HG03103 (cell line): ENCODE results near the gene CASS4.

Source experiments
- ATAC-seq: cut with Tn5 transposase; IDR thresholded peaks from one replicate; pipeline ENCODE4 v1.9.1; 2021; ENCODE audit warnings: low read depth; ENCODE audit not compliant: unreplicated experiment

The CASS4 gene

DNA sequence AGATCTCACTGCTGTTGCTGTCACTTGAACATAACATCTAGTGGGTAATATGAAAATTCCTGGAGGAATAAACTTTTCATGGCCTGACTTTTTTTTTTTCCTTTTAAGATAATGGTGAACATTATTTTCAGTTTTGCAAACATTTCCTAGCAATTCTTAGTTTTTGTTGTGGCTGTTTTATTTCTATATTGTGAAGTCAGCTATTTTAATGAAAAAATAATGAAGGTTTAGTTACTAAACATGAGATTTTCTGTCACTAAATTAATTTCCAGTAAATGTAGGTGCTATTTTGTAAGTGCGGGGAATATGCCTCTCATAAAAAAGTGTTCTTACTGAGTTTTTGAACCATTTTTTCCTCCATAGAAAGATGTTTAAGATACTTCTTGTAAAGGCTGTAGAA, 89.1 kb downstream of the CASS4 start:
- no peak for ATAC-seq

DNA sequence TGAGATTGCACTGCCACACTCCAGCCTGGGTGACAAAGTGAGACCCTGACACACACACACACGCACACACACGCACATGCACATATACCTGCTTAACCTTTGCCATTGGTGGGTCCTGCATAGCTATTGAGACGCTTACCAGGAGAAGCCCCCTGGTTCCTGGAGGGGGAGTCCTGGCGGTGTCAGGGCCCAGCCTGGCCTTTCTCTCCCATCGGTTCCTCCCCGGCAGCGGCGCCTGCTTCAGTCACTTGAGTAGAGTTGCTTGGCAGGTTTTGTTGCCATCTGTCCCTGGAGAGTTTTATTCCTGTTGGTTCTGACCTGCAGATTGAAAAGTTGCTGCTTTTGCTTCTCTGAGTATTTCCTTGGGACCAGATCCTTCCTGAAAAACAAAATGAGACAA, 91.9 kb downstream of the CASS4 start:
- ATAC-seq = no peak

DNA sequence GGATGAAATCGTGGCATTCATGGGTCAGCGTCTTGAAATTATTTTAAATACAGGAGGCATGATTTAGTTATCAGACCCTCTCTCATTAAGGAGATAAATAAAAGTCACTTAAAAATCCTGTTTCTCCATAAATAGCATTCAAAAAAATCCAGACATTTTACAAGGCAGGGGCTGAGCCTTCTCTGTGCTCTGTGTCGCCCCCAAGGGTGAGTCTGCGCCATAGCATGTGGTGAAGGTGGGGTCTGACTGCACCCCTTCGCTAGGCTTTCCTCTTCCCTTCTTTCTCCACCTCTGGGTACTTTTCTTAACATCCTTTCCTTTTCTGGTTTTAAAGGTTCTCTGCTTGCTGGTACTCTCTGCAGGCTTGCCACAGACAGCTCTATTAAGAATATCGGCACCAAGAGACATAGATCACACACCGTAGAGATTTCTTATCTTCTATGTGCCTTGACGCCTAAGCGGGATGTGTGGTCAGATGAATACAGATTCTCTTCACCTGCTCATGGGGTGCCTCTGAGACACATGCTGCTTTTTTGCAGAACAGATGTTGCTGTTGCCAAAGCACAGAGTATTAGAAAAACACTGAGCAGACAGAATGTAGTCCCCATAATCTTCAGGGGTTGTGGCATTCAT, 92.4 kb downstream of the CASS4 start:
- ATAC-seq = no peak

DNA sequence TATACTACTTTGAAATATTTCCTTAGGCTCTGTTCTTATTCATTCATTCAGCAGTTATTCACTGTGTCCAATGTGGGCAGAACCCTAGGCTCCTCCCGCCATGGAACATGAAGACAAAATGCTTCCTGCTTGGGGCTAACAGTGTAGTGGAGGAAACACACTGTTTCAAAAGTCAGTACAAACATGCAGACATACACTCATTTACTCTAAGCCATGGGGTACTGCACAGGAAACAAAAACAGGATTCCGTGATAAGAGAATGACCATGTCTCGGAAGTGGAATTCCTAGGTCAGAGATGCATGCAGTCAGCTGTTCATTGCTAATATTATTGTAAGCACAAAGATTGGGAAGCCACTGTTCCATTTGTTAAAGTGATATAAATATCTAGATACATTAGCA, 94.0 kb downstream of the CASS4 start:
- ATAC-seq = no peak
